ENCODE results near the gene RND3. TPM values are rescaled to one million over a fixed set of nuclear protein-coding genes. Genes with fewer than 3 reads are reported as not detected.

Gene RND3
- total and polyA plus RNA-seq, 2 donors (not counting 1 experiment from before 2014, with no cell fraction given): not detected

DNA sequence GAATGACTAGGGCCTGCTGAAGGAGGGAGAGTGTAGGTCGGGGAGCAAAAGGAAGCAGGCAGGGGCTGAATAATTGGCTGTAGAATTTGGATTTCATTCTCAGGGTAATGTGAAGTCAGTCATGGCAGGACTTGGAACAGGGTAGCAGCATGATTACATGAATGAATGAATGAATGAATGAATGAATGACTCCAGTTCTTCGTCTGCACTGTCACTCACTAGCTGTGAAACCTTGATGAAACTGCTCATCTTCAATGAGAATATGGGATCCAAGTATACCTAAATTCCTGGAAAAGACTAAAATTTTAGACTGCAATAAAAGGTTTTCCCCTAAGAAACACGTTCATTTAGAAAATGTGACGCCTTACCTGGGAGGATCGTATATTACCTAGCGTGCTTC lies 3.0 kb upstream of the RND3 start:
- Histone ChIP-seq H3K4me2 (replicated peaks; ENCODE audit: low read depth, low read length, poor library complexity, severe bottlenecking) (no peak overlapping the region), H3K9ac (ENCODE audit: low read length) (no peak overlapping the region), H3K36me3 (replicated peaks in 1 of 2; ENCODE audit: control extremely low read depth in 1 of 2, control insufficient read depth in 1 of 2, extremely low read depth in 1 of 2, insufficient read depth in 2 of 2, low read length in 1 of 2) (no peaks in the 10 kb centered on the region), H3K9me3 (ENCODE audit: control extremely low read depth in 1 of 3, control insufficient read depth in 2 of 3, insufficient read depth in 1 of 3, low read length in 2 of 3) (peaks cover 0 to 10% (median 0%) of the 10 kb centered on the region in 3 donors), H2AFZ (ENCODE audit: insufficient read depth, low read depth, low read length, poor library complexity, severe bottlenecking) (no peak overlapping the region), H3K79me2 (ENCODE audit: control insufficient read depth, insufficient read depth, low read length) (no peaks in the 10 kb centered on the region), H3K4me3 (ENCODE audit: control extremely low read depth in 1 of 5, extremely low read depth in 1 of 5, insufficient read depth in 1 of 5, low read depth in 2 of 5, low read length in 4 of 5) (no peak overlapping the region), H3K27ac (ENCODE audit: low read length in 2 of 2) (no peak overlapping the region), H4K20me1 (ENCODE audit: control insufficient read depth, insufficient read depth, low read length, poor library complexity, severe bottlenecking) (no peaks in the 10 kb centered on the region), H3K27me3 (replicated peaks in 1 of 4; ENCODE audit: control extremely low read depth in 1 of 4, control insufficient read depth in 3 of 4, insufficient read depth in 4 of 4, low read length in 3 of 4) (peaks cover 0 to 18% (median 4%) of the 10 kb centered on the region in 4 experiments), H3K4me1 (ENCODE audit: control insufficient read depth in 2 of 2, insufficient read depth in 2 of 2, low read length in 2 of 2) (peaks cover 0 to 3% of the 10 kb centered on the region in 2 donors)
- ChIA-PET POLR2A (no interaction called here), CTCF (no interaction called here)
- no peak for ATAC-seq (ENCODE audit: low read depth)
- no peaks in the 10 kb centered on the region for H3K9me3 Mint-ChIP-seq (ENCODE audit: insufficient read depth)
- TF ChIP-seq, protein P1, sequence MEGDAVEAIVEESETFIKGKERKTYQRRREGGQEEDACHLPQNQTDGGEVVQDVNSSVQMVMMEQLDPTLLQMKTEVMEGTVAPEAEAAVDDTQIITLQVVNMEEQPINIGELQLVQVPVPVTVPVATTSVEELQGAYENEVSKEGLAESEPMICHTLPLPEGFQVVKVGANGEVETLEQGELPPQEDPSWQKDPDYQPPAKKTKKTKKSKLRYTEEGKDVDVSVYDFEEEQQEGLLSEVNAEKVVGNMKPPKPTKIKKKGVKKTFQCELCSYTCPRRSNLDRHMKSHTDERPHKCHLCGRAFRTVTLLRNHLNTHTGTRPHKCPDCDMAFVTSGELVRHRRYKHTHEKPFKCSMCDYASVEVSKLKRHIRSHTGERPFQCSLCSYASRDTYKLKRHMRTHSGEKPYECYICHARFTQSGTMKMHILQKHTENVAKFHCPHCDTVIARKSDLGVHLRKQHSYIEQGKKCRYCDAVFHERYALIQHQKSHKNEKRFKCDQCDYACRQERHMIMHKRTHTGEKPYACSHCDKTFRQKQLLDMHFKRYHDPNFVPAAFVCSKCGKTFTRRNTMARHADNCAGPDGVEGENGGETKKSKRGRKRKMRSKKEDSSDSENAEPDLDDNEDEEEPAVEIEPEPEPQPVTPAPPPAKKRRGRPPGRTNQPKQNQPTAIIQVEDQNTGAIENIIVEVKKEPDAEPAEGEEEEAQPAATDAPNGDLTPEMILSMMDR (IDR thresholded peaks at IDR 0.05): no peak
- TF ChIP-seq EZH2 (IDR thresholded peaks at IDR 0.05; ENCODE audit: borderline replicate concordance, insufficient read depth, low read depth, low read length, poor library complexity, severe bottlenecking): no peak
- H3K27ac Mint-ChIP-seq: no peak overlapping the region
- H3K27me3 Mint-ChIP-seq: peaks cover 35% of the 10 kb centered on the region
- DNase-seq: no peak
- no peak overlapping the region for H3K4me3 Mint-ChIP-seq
- peaks cover 6% of the 10 kb centered on the region for H3K4me1 Mint-ChIP-seq
- WGBS (ENCODE audit: insufficient coverage): 74% methylated on average over 3 of the region's 6 CpGs
- intact Hi-C loops (cut with micrococcal nuclease): no loop called here

DNA sequence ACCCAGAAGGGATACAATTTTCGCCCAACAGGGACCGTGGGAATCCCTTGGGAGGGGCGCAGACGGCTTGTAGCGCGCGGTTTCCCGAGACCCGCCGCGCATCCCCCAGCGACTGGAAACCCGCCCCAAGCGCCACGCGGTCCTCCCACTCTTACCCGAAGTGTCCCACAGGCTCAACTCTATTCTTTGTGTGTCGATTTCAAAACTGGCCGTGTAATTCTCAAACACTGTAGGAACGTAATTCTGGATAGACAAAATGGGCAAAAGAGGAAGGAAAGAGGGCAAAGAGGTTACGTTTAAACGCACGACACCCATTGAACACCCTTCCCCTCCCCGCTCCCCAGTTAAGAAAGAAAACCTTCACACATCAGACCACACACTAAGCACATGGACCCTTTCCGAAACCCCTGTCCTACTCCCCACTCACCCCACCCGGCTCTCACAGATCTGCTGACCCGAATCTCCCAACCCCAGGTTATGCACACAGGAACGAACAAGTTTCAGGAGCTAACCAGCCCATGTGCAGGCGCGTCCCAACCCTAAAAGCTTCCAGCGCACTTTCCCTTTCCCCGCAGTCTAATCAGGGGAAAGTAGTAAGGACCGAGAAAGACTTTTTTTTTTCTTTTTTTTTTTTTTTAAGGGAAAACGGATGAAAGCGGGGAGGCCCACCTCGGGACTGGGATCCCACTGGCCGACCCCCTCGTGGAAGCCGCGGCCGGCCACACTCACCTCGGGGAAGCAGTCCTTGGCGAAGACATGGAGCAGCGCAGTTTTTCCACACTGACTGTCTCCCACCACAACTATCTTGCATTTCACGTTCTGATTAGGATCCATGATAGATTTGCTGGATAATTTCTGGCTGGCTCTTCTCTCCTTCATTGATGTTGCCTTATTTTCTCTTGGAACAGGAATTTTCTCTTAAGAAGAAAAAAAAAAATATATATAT lies 655 bp downstream of the RND3 start:
- no peak overlapping the region for H3K9ac ChIP-seq (ENCODE audit: low read length)

More for the DNA sequence above, 655 bp downstream of the RND3 start:
- 7% methylated on average over 23 of the region's 45 CpGs for WGBS (ENCODE audit: insufficient coverage)
- intact Hi-C loops (cut with micrococcal nuclease): no loop called here
- Histone ChIP-seq H3K36me3 (replicated peaks in 1 of 2; ENCODE audit: control extremely low read depth in 1 of 2, control insufficient read depth in 1 of 2, extremely low read depth in 1 of 2, insufficient read depth in 2 of 2, low read length in 1 of 2) (no peaks in the 10 kb centered on the region), H3K4me1 (ENCODE audit: control insufficient read depth in 2 of 2, insufficient read depth in 2 of 2, low read length in 2 of 2) (peaks cover 3% of the 10 kb centered on the region in 2 donors), H3K27me3 (replicated peaks in 1 of 4; ENCODE audit: control extremely low read depth in 1 of 4, control insufficient read depth in 3 of 4, insufficient read depth in 4 of 4, low read length in 3 of 4) (peaks cover 0 to 24% (median 4%) of the 10 kb centered on the region in 4 experiments), H4K20me1 (ENCODE audit: control insufficient read depth, insufficient read depth, low read length, poor library complexity, severe bottlenecking) (no peaks in the 10 kb centered on the region), H3K79me2 (ENCODE audit: control insufficient read depth, insufficient read depth, low read length) (no peaks in the 10 kb centered on the region), H3K27ac (ENCODE audit: low read length in 2 of 2) (no peak overlapping the region), H3K4me3 (ENCODE audit: control extremely low read depth in 1 of 5, extremely low read depth in 1 of 5, insufficient read depth in 1 of 5, low read depth in 2 of 5, low read length in 4 of 5) (no peak overlapping the region), H3K9me3 (ENCODE audit: control extremely low read depth in 1 of 3, control insufficient read depth in 2 of 3, insufficient read depth in 1 of 3, low read length in 2 of 3) (peaks cover 0 to 15% (median 0%) of the 10 kb centered on the region in 3 donors), H3K4me2 (replicated peaks; ENCODE audit: low read depth, low read length, poor library complexity, severe bottlenecking) (no peak overlapping the region), H2AFZ (ENCODE audit: insufficient read depth, low read depth, low read length, poor library complexity, severe bottlenecking) (no peak overlapping the region)
- H3K4me3 Mint-ChIP-seq: no peak overlapping the region
- H3K27ac Mint-ChIP-seq: no peak overlapping the region
- DNase-seq (no peak), ATAC-seq (ENCODE audit: low read depth) (no peak)
- peaks cover 6% of the 10 kb centered on the region for H3K4me1 Mint-ChIP-seq
- no peaks in the 10 kb centered on the region for H3K9me3 Mint-ChIP-seq (ENCODE audit: insufficient read depth)
- ChIA-PET POLR2A (no interaction called here), CTCF (no interaction called here)
- H3K27me3 Mint-ChIP-seq: peaks cover 52% of the 10 kb centered on the region
- TF ChIP-seq, protein P1 (IDR thresholded peaks at IDR 0.05): no peak
- no peak for TF ChIP-seq EZH2 (IDR thresholded peaks at IDR 0.05; ENCODE audit: borderline replicate concordance, insufficient read depth, low read depth, low read length, poor library complexity, severe bottlenecking)
